PFSK-1 (cell line): ENCODE data around the gene TESK2.

Experiments
- FOXP2 ChIP-seq: optimal IDR thresholded peaks from 2 replicates; pipeline ENCODE3; 2011; ENCODE audit warnings: borderline replicate concordance, control low read depth, inconsistent platforms; ENCODE audit not compliant: insufficient read depth; ENCODE audit errors: extremely low read length, extremely low read depth
- POLR2AphosphoS5 ChIP-seq: IDR thresholded peaks from 2 replicates; pipeline ENCODE4 v1.6.1; 2012; ENCODE audit warnings: low read depth, mild to moderate bottlenecking, control low read depth, low read length, moderate library complexity
- SIN3A ChIP-seq: IDR thresholded peaks from 2 replicates; pipeline ENCODE4 v1.6.1; 2012; ENCODE audit warnings: mild to moderate bottlenecking, low read length, moderate library complexity, borderline replicate concordance; ENCODE audit not compliant: insufficient read depth
- TAF1 ChIP-seq: IDR thresholded peaks from 2 replicates; pipeline ENCODE4 v1.6.1; 2012; ENCODE audit warnings: low read length, control low read depth, borderline replicate concordance; ENCODE audit not compliant: insufficient read depth
- TF ChIP-seq, protein P1 (sequence below), 2 experiments: IDR thresholded peaks; 2 replicates each; pipeline versions ENCODE4 v1.6.1 to v1.8.0; 2011 to 2012; ENCODE audit warnings: low read depth in 2 of 2, low read length in 2 of 2, control low read depth in 1 of 2, inconsistent platforms in 1 of 2, mild to moderate bottlenecking in 1 of 2, moderate library complexity in 1 of 2; ENCODE audit not compliant: insufficient read depth in 1 of 2

TESK2 gene

DNA sequence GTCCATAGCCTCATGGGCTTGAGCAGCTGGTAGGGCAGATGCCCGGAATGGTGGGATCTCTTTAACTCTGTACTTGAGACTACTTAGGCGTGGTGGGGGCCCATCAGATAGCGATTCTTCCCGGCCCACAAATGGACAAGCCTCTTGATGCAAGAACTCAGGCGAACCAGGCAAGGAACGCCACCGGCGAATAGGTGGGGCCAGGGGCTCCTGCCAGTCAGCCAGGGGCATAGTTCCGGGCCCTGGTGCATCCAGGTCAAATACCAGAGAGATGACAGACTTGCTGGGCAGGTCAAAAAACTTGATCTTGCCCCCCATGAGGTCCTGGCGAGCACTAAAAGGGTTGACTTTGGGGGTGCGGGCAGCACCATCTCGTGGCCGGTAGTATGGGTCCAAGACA, 145.9 kb downstream of the TESK2 start:
- TF ChIP-seq FOXP2, result no peak
- TF ChIP-seq POLR2AphosphoS5, result 0 out of 2 replicates have a peak, but pooled peaks have one; percentile 15

DNA sequence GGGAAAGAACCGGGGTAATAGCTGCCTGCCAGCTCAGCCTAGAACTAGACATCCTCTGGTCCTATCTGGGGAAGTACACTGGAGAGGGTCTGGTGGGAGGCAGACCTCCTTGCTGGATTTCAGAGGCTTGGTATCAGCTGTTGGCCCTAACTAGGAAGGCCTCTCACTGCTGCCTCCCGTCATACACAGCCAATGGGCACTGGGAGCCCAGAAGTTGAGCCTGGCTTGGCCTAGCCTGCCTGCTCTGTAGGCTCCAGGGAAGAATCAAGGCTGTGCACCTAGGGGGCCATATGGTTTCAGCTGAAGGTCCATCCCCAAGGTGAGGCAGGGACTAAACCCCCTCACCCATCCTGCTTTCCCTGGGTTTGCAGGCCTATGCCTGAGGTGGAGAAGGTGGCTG, 146.5 kb downstream of the TESK2 start:
- TF ChIP-seq POLR2AphosphoS5 (no peak), TAF1 (no peak), SIN3A (no peak), FOXP2 (no peak)
- TF ChIP-seq, protein P1, sequence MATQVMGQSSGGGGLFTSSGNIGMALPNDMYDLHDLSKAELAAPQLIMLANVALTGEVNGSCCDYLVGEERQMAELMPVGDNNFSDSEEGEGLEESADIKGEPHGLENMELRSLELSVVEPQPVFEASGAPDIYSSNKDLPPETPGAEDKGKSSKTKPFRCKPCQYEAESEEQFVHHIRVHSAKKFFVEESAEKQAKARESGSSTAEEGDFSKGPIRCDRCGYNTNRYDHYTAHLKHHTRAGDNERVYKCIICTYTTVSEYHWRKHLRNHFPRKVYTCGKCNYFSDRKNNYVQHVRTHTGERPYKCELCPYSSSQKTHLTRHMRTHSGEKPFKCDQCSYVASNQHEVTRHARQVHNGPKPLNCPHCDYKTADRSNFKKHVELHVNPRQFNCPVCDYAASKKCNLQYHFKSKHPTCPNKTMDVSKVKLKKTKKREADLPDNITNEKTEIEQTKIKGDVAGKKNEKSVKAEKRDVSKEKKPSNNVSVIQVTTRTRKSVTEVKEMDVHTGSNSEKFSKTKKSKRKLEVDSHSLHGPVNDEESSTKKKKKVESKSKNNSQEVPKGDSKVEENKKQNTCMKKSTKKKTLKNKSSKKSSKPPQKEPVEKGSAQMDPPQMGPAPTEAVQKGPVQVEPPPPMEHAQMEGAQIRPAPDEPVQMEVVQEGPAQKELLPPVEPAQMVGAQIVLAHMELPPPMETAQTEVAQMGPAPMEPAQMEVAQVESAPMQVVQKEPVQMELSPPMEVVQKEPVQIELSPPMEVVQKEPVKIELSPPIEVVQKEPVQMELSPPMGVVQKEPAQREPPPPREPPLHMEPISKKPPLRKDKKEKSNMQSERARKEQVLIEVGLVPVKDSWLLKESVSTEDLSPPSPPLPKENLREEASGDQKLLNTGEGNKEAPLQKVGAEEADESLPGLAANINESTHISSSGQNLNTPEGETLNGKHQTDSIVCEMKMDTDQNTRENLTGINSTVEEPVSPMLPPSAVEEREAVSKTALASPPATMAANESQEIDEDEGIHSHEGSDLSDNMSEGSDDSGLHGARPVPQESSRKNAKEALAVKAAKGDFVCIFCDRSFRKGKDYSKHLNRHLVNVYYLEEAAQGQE (IDR thresholded peaks at IDR 0.05; ENCODE audit: insufficient read depth in 1 of 2, low read depth in 2 of 2, low read length in 2 of 2), result no peak

DNA sequence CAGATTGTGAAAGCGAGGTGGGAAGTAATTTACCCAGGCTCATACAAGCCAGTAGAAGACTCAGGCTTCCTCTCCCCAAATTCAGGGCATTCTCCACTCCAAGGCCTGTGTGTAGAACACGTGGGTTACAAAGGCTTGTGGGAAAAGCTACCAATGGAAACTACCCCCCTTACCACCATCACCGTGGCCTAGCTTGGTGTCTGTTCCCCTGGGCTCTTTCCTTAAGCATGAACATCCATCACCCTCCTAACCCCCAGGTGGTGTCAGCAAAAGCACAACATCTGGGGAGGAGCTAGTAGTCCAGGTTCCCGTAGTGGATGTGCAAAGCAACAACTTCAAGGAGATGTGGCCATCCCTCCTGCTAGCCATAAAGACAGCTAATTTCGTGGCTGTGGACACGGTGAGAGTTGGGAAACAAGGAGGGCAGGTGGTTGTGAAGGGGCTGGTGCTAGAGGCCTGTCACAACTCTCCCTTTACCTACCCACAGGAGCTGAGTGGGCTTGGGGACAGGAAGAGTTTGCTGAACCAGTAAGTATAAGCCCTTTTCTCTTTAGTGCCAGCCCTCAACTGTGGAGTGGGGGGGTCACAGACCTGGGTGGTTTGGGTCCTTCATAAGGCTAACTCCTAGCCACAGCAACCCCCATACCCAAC, 150.0 kb downstream of the TESK2 start:
- TF ChIP-seq POLR2AphosphoS5 (no peak), SIN3A (no peak), TAF1 (no peak), FOXP2 (no peak)
- TF ChIP-seq, protein P1 (IDR thresholded peaks at IDR 0.05; ENCODE audit: insufficient read depth in 1 of 2, low read depth in 2 of 2, low read length in 2 of 2), result no peak

DNA sequence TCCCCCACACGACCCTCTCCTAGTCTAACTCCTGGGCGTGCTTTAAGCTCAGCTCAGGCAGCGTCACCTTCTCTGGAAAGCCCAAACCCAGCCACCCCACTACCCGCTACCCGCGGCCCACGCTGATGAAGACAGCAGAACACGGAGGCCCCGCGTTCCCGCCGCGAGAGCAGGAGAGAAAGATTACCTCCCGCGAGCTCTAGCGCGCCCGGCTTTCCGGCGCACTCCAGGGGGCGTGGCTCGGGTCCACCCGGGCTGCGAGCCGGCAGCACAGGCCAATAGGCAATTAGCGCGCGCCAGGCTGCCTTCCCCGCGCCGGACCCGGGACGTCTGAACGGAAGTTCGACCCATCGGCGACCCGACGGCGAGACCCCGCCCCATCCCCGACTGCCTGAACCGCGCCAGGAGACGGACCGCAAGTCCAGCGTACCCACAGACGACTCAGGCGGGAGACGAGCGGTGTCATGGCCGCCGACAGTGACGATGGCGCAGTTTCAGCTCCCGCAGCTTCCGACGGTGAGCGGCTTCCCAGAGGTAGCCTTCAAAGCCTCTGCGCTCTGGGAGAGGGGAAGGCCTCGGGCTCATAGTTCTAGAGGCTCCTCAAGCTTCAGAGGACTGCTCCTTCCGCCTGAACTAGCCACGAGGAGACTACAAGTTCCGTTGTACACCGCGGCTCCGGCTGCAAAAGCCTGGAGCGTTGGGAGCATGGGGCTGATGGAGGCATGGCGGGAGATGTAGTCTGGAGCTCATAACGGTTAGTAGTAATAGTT, 151.0 kb downstream of the TESK2 start, which contains the start of the genes MUTYH and TOE1:
TSS of gene MUTYH (minus strand) at position 652 of the 770 bp plus-strand sequence. CDS start 5,935 bp downstream, outside the sequence.
TSS of gene TOE1 (plus strand) at position 382 of the 770 bp plus-strand sequence. CDS start at position 465, 83 bp downstream.
- TF ChIP-seq TAF1 (peak; percentile 84; the same call in 1 of the 2 replicates), SIN3A (no peak), POLR2AphosphoS5 (peak; percentile 65; the same call in 1 of the 2 replicates), FOXP2 (peak; percentile 79)
- TF ChIP-seq, protein P1 (IDR thresholded peaks at IDR 0.05; ENCODE audit: insufficient read depth in 1 of 2, low read depth in 2 of 2, low read length in 2 of 2), result no peak

DNA sequence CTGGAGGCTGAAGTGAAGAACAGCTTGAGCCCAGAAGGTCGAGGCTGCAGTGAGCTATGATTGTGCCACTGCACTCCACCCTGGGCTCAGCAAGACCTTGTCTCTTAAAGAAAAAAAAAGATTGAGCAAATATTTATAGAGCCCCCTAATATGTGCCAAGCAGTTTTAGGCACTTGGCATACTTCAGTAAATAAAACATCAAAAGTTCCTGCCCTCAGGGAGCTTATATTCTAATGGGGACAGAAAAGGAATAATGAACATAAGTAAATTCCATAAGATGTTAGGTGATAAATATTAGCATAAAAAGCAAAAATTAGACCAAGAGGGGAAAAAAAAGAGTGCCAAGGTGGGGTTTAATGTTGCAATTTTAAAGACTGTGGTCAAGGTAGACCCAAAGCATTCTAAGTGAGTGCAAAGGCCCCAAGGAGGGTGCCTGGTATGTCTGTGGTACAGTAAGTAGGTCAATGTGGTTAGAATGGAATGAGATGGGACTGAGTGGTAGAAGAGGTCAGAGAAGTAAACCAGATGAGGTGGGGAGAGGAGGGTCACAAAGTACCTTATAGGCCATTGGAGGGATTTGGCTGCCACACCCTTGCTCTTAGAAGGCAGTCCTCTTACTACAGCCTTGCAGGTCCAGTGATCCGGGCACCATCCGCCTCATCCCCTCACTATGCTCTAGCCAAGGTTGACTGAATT, 153.2 kb downstream of the TESK2 start:
- TF ChIP-seq TAF1, result no peak
